SK-N-MC (cell line): ENCODE data around the gene GRIA3.
"Not testable (repeated sequence)": the region's sequence is repeated elsewhere in the genome, so short reads cannot be mapped to it uniquely, and the experiment has no call there.

Experiments
- EZH2 ChIP-seq: fragments of 200-600 bp; sonication (generic); IDR thresholded peaks from one replicate; pipeline ENCODE4 v1.6.1; 2017; ENCODE audit warnings: antibody characterized with exemption
- POLR2AphosphoS5 ChIP-seq: IDR thresholded peaks from 2 replicates; pipeline ENCODE4 v1.6.1; 2012; ENCODE audit warnings: mild to moderate bottlenecking, low read depth, low read length, borderline replicate concordance

- not testable (repeated sequence) for TF ChIP-seq EZH2, POLR2AphosphoS5
These were observed 346.6 kb downstream of the GRIA3 start for GRCh38 chrX:123530726-123531125.
